NOMO-1 treated with DMSO at 0.1 percent for 48 hours (cell line): ENCODE data around the gene CRK.

Experiments used
- DNase-seq: peaks from one replicate; lab custom pipeline; 2025; ENCODE audit not compliant: unreplicated experiment; lab: John Stamatoyannopoulos, UW

CRK gene

GRCh38 chr17:1486802-1487695, 31.0 kb upstream of the CRK start:
- no peak for DNase-seq

GRCh38 chr17:1485423-1486376, 29.7 kb upstream of the CRK start:
- peak; percentile 27 for DNase-seq

- DNase-seq = peak; percentile 15
Measured at GRCh38 chr17:1484676-1485422, 28.8 kb upstream of the CRK start.

GRCh38 chr17:1484060-1484535, 28.1 kb upstream of the CRK start:
- no peak for DNase-seq

- no peak for DNase-seq
Measured at GRCh38 chr17:1482680-1483079, 26.6 kb upstream of the CRK start.

GRCh38 chr17:1481736-1482135, 25.7 kb upstream of the CRK start:
- DNase-seq = no peak

- DNase-seq = no peak
Measured at GRCh38 chr17:1480747-1481465, 24.9 kb upstream of the CRK start.

- DNase-seq = no peak
Measured at GRCh38 chr17:1478418-1478817, 22.4 kb upstream of the CRK start.

- no peak for DNase-seq
Measured at GRCh38 chr17:1475321-1475854, 19.4 kb upstream of the CRK start.

GRCh38 chr17:1474402-1475189, 18.6 kb upstream of the CRK start:
- DNase-seq = no peak

GRCh38 chr17:1473841-1474240, 17.8 kb upstream of the CRK start:
- no peak for DNase-seq

GRCh38 chr17:1473170-1473569, 17.1 kb upstream of the CRK start:
- DNase-seq = no peak

GRCh38 chr17:1471911-1472821, 16.1 kb upstream of the CRK start:
- no peak for DNase-seq

GRCh38 chr17:1471490-1471889, 15.5 kb upstream of the CRK start:
- no peak for DNase-seq

GRCh38 chr17:1470755-1471462, 14.9 kb upstream of the CRK start:
- no peak for DNase-seq

- DNase-seq = no peak
Measured at GRCh38 chr17:1470071-1470754, 14.2 kb upstream of the CRK start.

GRCh38 chr17:1469231-1469852, 13.3 kb upstream of the CRK start:
- no peak for DNase-seq
